HepG2 (cell line): ENCODE results near the gene CLDN9. TPM values are rescaled to one million over a fixed set of nuclear protein-coding genes. Genes with fewer than 3 reads are reported as not detected.

Source experiments
- ARHGAP35 ChIP-seq: sonication (generic); formaldehyde crosslinking; IDR thresholded peaks from 2 replicates; pipeline ENCODE4 v1.9.0; 2022; ENCODE audit warnings: mild to moderate bottlenecking, inconsistent platforms, moderate library complexity, missing genetic modification reagents, borderline replicate concordance
- ISX ChIP-seq: sonication (generic); formaldehyde crosslinking; conservative IDR thresholded peaks from 2 replicates; pipeline ENCODE4 v1.5.0; 2020; ENCODE audit warnings: missing genetic modification reagents
- KDM4B ChIP-seq: sonication (generic); formaldehyde crosslinking; IDR thresholded peaks from 2 replicates; pipeline ENCODE4 v1.4.0; 2020; ENCODE audit warnings: missing genetic modification reagents
- MIER3 ChIP-seq: IDR thresholded peaks from 2 replicates; pipeline ENCODE4 v1.6.1; 2016; ENCODE audit warnings: missing compliant biosample characterization, borderline replicate concordance
- NR1H2 ChIP-seq: sonication (generic); formaldehyde crosslinking; IDR thresholded peaks from 2 replicates; pipeline ENCODE4 v1.8.1; 2022; ENCODE audit warnings: low read depth, missing genetic modification reagents, borderline replicate concordance
- TAF15 ChIP-seq: fragments of 200-400 bp; formaldehyde crosslinking; IDR thresholded peaks from one replicate; pipeline ENCODE4 v1.6.1; 2018; ENCODE audit warnings: mild to moderate bottlenecking, low read depth, low read length; ENCODE audit not compliant: poor library complexity, severe bottlenecking
- ZKSCAN5 ChIP-seq: sonication (generic); formaldehyde crosslinking; IDR thresholded peaks from 2 replicates; pipeline ENCODE4 v1.5.1; 2020; ENCODE audit warnings: mild to moderate bottlenecking, missing genetic modification reagents
- ZNF207 ChIP-seq: fragments of 450-650 bp; IDR thresholded peaks from 2 replicates; pipeline ENCODE4 v1.6.1; 2016; ENCODE audit warnings: antibody characterized with exemption, borderline replicate concordance
- ZNF556 ChIP-seq: sonication (generic); formaldehyde crosslinking; IDR thresholded peaks from 2 replicates; pipeline ENCODE4 v1.4.0; 2020; ENCODE audit warnings: mild to moderate bottlenecking, missing genetic modification reagents, borderline replicate concordance
- ZSCAN31 ChIP-seq: sonication (generic); formaldehyde crosslinking; IDR thresholded peaks from 2 replicates; pipeline ENCODE4 v1.5.0; 2020; ENCODE audit warnings: low read depth, mild to moderate bottlenecking, missing genetic modification reagents
- polyA plus RNA-seq, 8 experiments: library from polyadenylated mRNA; depleted of rRNA in 3 of 8; stranded (reverse) in 7 of 8; unstranded in 1 of 8; fragments of >200 nt; fragmentation: Illumina TruSeq in 4 of 8; extraction: Trizol in 4 of 8; gene quantifications; 2 replicates each; pipeline versions ENCODE4 v1.2.1 to v1.2.3, GENCODE V29; 2011 to 2016; ENCODE audit warnings: low read depth in 4 of 8, missing spikeins in 1 of 8, mixed read lengths in 1 of 8; ENCODE audit not compliant: insufficient read depth in 1 of 8
- total RNA-seq, 5 experiments: library from RNA; depleted of rRNA; stranded (reverse); fragments of >200 nt; fragmentation: Illumina TruSeq; extraction: Trizol; gene quantifications; 2 replicates each; pipeline ENCODE4 v1.2.3, GENCODE V29; 2016; ENCODE audit warnings: low read depth in 1 of 5
- TF ChIP-seq, protein P1 (sequence below): sonication (generic); formaldehyde crosslinking; IDR thresholded peaks from 2 replicates; pipeline ENCODE4 v1.9.0; 2021; ENCODE audit warnings: missing genetic modification reagents, mild to moderate bottlenecking, borderline replicate concordance
- TF ChIP-seq, protein P2 (sequence below): sonication (generic); formaldehyde crosslinking; IDR thresholded peaks from 2 replicates; pipeline ENCODE4 v1.9.0; 2022; ENCODE audit warnings: missing genetic modification reagents, mild to moderate bottlenecking, borderline replicate concordance
- TF ChIP-seq, protein P3 (sequence below): sonication (generic); formaldehyde crosslinking; IDR thresholded peaks from 2 replicates; pipeline ENCODE4 v1.5.0; 2020; ENCODE audit warnings: missing genetic modification reagents
- TF ChIP-seq, protein P4 (sequence below): sonication (generic); formaldehyde crosslinking; IDR thresholded peaks from 2 replicates; pipeline ENCODE4 v1.4.0; 2020; ENCODE audit warnings: mild to moderate bottlenecking, missing genetic modification reagents
- TF ChIP-seq, protein P5 (sequence below): sonication (generic); formaldehyde crosslinking; IDR thresholded peaks from 2 replicates; pipeline ENCODE4 v1.4.0; 2020; ENCODE audit warnings: mild to moderate bottlenecking, low read depth, missing genetic modification reagents
- TF ChIP-seq, protein P6 (sequence below): sonication (generic); formaldehyde crosslinking; IDR thresholded peaks from 2 replicates; pipeline ENCODE4 v1.8.0; 2022; ENCODE audit warnings: mild to moderate bottlenecking, missing genetic modification reagents, moderate library complexity

Gene CLDN9
- total and polyA plus RNA-seq, 2 of the 13 experiments (the other 11 are each of a cell fraction or from before 2014, with no cell fraction given), result 0.15 to 0.26 TPM

DNA sequence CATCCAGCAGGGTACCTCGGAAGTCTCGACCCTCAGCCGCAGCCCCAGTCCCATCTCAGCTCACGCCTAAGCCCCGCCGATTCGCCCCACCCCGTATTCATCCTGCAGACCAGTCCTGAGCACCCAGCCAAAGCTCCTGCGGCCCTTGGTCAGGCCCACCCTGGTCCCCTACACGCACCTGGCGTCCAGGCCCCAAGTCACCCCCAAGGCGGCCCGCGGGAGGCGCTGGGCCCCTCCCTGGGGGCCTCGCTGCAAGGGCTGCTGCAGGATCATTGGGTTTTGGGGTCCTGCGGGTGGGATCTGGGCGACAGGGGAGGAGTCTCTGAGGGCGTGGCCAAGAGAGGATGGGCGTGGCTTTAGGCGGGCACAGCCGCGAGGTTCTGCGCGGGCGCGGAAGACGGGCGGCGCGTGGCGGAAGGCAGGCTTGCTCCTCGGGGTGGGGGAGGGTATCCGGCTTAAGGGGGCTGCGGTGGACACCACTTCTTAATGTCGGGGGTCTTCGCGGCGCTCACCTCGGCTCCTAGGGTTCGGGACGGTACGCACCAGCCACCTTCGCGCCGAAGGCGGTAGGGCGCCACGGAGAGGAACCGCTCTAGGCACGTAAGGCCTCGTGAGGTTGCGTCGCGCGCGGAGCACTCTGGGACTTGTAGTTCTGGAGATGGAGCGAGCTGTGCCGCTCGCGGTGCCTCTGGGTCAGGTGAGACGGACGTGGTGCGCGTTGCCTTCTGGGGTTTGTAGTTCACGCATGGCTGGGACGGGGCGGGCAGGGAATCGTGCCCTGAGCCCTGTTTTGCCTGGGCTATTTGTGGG is 11.2 kb downstream of the CLDN9 start, which contains the start of the genes HCFC1R1 and THOC6 (continued):
- TF ChIP-seq, protein P1, sequence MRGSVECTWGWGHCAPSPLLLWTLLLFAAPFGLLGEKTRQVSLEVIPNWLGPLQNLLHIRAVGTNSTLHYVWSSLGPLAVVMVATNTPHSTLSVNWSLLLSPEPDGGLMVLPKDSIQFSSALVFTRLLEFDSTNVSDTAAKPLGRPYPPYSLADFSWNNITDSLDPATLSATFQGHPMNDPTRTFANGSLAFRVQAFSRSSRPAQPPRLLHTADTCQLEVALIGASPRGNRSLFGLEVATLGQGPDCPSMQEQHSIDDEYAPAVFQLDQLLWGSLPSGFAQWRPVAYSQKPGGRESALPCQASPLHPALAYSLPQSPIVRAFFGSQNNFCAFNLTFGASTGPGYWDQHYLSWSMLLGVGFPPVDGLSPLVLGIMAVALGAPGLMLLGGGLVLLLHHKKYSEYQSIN, result no peak
- TF ChIP-seq, protein P2, sequence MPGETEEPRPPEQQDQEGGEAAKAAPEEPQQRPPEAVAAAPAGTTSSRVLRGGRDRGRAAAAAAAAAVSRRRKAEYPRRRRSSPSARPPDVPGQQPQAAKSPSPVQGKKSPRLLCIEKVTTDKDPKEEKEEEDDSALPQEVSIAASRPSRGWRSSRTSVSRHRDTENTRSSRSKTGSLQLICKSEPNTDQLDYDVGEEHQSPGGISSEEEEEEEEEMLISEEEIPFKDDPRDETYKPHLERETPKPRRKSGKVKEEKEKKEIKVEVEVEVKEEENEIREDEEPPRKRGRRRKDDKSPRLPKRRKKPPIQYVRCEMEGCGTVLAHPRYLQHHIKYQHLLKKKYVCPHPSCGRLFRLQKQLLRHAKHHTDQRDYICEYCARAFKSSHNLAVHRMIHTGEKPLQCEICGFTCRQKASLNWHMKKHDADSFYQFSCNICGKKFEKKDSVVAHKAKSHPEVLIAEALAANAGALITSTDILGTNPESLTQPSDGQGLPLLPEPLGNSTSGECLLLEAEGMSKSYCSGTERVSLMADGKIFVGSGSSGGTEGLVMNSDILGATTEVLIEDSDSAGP (CRISPR knock-in tag), result peak; percentile 94
- TF ChIP-seq KDM4B (peak; percentile 87; the same call in 1 of the 2 replicates), ZNF207 (no peak), MIER3 (CRISPR knock-in tag) (peak; percentile 84; the same call in 1 of the 2 replicates), TAF15 (peak; percentile 97), ISX (CRISPR knock-in tag) (no peak), NR1H2 (CRISPR knock-in tag) (no peak), ZSCAN31 (CRISPR knock-in tag) (peak; percentile 83; the same call in 1 of the 2 replicates), ARHGAP35 (peak; percentile 67; the same call in 1 of the 2 replicates), ZKSCAN5 (CRISPR knock-in tag) (peak; percentile 14; the same call in 1 of the 2 replicates), ZNF556 (CRISPR knock-in tag) (0 out of 2 replicates have a peak, but pooled peaks have one; percentile 20)
- TF ChIP-seq, protein P3, sequence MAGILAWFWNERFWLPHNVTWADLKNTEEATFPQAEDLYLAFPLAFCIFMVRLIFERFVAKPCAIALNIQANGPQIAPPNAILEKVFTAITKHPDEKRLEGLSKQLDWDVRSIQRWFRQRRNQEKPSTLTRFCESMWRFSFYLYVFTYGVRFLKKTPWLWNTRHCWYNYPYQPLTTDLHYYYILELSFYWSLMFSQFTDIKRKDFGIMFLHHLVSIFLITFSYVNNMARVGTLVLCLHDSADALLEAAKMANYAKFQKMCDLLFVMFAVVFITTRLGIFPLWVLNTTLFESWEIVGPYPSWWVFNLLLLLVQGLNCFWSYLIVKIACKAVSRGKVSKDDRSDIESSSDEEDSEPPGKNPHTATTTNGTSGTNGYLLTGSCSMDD (CRISPR knock-in tag), result no peak
- TF ChIP-seq, protein P4, sequence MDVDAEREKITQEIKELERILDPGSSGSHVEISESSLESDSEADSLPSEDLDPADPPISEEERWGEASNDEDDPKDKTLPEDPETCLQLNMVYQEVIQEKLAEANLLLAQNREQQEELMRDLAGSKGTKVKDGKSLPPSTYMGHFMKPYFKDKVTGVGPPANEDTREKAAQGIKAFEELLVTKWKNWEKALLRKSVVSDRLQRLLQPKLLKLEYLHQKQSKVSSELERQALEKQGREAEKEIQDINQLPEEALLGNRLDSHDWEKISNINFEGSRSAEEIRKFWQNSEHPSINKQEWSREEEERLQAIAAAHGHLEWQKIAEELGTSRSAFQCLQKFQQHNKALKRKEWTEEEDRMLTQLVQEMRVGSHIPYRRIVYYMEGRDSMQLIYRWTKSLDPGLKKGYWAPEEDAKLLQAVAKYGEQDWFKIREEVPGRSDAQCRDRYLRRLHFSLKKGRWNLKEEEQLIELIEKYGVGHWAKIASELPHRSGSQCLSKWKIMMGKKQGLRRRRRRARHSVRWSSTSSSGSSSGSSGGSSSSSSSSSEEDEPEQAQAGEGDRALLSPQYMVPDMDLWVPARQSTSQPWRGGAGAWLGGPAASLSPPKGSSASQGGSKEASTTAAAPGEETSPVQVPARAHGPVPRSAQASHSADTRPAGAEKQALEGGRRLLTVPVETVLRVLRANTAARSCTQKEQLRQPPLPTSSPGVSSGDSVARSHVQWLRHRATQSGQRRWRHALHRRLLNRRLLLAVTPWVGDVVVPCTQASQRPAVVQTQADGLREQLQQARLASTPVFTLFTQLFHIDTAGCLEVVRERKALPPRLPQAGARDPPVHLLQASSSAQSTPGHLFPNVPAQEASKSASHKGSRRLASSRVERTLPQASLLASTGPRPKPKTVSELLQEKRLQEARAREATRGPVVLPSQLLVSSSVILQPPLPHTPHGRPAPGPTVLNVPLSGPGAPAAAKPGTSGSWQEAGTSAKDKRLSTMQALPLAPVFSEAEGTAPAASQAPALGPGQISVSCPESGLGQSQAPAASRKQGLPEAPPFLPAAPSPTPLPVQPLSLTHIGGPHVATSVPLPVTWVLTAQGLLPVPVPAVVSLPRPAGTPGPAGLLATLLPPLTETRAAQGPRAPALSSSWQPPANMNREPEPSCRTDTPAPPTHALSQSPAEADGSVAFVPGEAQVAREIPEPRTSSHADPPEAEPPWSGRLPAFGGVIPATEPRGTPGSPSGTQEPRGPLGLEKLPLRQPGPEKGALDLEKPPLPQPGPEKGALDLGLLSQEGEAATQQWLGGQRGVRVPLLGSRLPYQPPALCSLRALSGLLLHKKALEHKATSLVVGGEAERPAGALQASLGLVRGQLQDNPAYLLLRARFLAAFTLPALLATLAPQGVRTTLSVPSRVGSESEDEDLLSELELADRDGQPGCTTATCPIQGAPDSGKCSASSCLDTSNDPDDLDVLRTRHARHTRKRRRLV (CRISPR knock-in tag), result peak; percentile 86
- TF ChIP-seq, protein P5, sequence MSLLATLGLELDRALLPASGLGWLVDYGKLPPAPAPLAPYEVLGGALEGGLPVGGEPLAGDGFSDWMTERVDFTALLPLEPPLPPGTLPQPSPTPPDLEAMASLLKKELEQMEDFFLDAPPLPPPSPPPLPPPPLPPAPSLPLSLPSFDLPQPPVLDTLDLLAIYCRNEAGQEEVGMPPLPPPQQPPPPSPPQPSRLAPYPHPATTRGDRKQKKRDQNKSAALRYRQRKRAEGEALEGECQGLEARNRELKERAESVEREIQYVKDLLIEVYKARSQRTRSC (CRISPR knock-in tag), result no peak
- TF ChIP-seq, protein P6, sequence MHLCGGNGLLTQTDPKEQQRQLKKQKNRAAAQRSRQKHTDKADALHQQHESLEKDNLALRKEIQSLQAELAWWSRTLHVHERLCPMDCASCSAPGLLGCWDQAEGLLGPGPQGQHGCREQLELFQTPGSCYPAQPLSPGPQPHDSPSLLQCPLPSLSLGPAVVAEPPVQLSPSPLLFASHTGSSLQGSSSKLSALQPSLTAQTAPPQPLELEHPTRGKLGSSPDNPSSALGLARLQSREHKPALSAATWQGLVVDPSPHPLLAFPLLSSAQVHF, result no peak
